HCT116 (cell line): ENCODE measurements around the gene SLC9A7. TPM values are rescaled to one million over a fixed set of nuclear protein-coding genes. Genes with fewer than 3 reads are reported as not detected.
A peak's percentile ranks its signal among the peaks of the same experiment; 100 is the strongest.

Experiments used
- ATAC-seq: fragments of 200-7000 bp; cut with Tn5 transposase; 2 replicates; pipeline ENCODE4 v1.9.1; 2020; ENCODE audit warnings: mild to moderate bottlenecking, moderate library complexity
- Bru-seq: library from RNA; stranded (reverse); fragments of 400-500 nt; gene quantifications from one replicate; lab custom pipeline; 2021; lab: Mats Ljungman, UMichigan
- BruChase-seq, 2 experiments: library from RNA; stranded (reverse); fragments of 400-500 nt; gene quantifications; one replicate each; lab custom pipeline; 2021; lab: Mats Ljungman, UMichigan
- BruUV-seq: library from RNA; stranded (reverse); fragments of 400-500 nt; replicated peaks from 2 replicates; lab custom pipeline; 2021; lab: Mats Ljungman, UMichigan
- CTCF ChIA-PET: fragments of 300-600 bp; sonication (Branson Sonifier 250); formaldehyde crosslinking; loops from one replicate; lab custom pipeline; 2021; ENCODE audit warnings: antibody characterized with exemption; lab: Charles Lee
- POLR2A ChIA-PET: fragments of 300-600, 350-600 bp; sonication (Branson Sonifier 250); formaldehyde crosslinking; loops from one replicate; lab custom pipeline; 2021; ENCODE audit warnings: antibody characterized with exemption; lab: Charles Lee
- RAD21 ChIA-PET, 2 experiments: fragments of 300-600 bp; sonication (Branson Sonifier 250); formaldehyde crosslinking; loops; one replicate each; lab custom pipeline; 2023; ENCODE audit warnings: low total read pairs in 2 of 2; ENCODE audit not compliant: uncharacterized antibody in 2 of 2, unreplicated experiment in 2 of 2, low non-redundant PET in 1 of 2; lab: Charles Lee
- DNase-seq: peaks from one replicate; pipeline ENCODE4 v3.0.0-alpha.2; 2010; ENCODE audit warnings: low read depth, low spot score
- H2AFZ ChIP-seq: fragments of 200-600 bp; shearing (Covaris generic), sonication (generic); 2 replicates; pipeline ENCODE4 v1.6.1; 2017; ENCODE audit warnings: low read depth, mixed run types, mixed read lengths, antibody characterized with exemption, low read length; ENCODE audit not compliant: poor library complexity, severe bottlenecking
- H3K27ac ChIP-seq: 2 replicates; pipeline ENCODE4 v1.5.1; 2012; ENCODE audit warnings: low read depth, low read length
- H3K27me3 ChIP-seq: fragments of 200-600 bp; sonication (generic); 2 replicates; pipeline ENCODE4 v1.6.1; 2016; ENCODE audit warnings: mixed run types, low read length, mixed read lengths; ENCODE audit not compliant: insufficient read depth
- H3K36me3 ChIP-seq, 2 experiments: fragments of 200-500 bp in 1 of 2; fragments of 200-600 bp in 1 of 2; sonication (Bioruptor generic) in 1 of 2; sonication (generic) in 1 of 2; 2 replicates each; pipeline versions ENCODE4 v1.5.1 to v1.6.1; 2014 to 2016; ENCODE audit warnings: low read length in 2 of 2, inconsistent platforms in 1 of 2, mixed read lengths in 1 of 2, mixed run types in 1 of 2; ENCODE audit not compliant: insufficient read depth in 2 of 2, control insufficient read depth in 1 of 2
- H3K4me1 ChIP-seq, 2 experiments: fragments of 200-600 bp in 1 of 2; sonication (generic) in 1 of 2; 2 replicates each; pipeline versions ENCODE4 v1.5.1 to v1.6.1; 2012 to 2017; ENCODE audit warnings: low read length in 2 of 2, inconsistent platforms in 1 of 2, mild to moderate bottlenecking in 1 of 2, mixed read lengths in 1 of 2, mixed run types in 1 of 2, moderate library complexity in 1 of 2; ENCODE audit not compliant: insufficient read depth in 2 of 2, control insufficient read depth in 1 of 2
- H3K4me2 ChIP-seq: fragments of 200-600 bp; sonication (generic); 2 replicates; pipeline ENCODE4 v1.6.1; 2017; ENCODE audit warnings: mixed run types, low read length, mixed read lengths
- H3K4me3 ChIP-seq, 2 experiments: fragments of 200-600 bp in 1 of 2; sonication (generic) in 1 of 2; replicated peaks in 1 of 2; 2 replicates each; pipeline ENCODE4 v1.5.1; 2011 to 2016; ENCODE audit warnings: low read length in 2 of 2, control low read depth in 1 of 2, low read depth in 1 of 2, mild to moderate bottlenecking in 1 of 2, mixed read lengths in 1 of 2, mixed run types in 1 of 2
- H3K79me2 ChIP-seq: fragments of 200-600 bp; sonication (generic); 2 replicates; pipeline ENCODE4 v1.6.1; 2017; ENCODE audit warnings: mild to moderate bottlenecking, mixed run types, low read length, moderate library complexity, mixed read lengths; ENCODE audit not compliant: insufficient read depth
- H3K9ac ChIP-seq: fragments of 200-600 bp; sonication (generic); 2 replicates; pipeline ENCODE4 v1.6.1; 2016; ENCODE audit warnings: low read length, mixed read lengths
- H3K9me2 ChIP-seq: fragments of 200-600 bp; sonication (generic), shearing (Covaris generic); 2 replicates; pipeline ENCODE4 v1.6.1; 2017; ENCODE audit warnings: mixed run types, mild to moderate bottlenecking, moderate library complexity; ENCODE audit not compliant: insufficient read depth
- H3K9me3 ChIP-seq, 2 experiments: fragments of 200-500 bp in 1 of 2; fragments of 200-600 bp in 1 of 2; sonication (Bioruptor generic) in 1 of 2; sonication (generic) in 1 of 2; 2 replicates each; pipeline ENCODE4 v1.6.1; 2014 to 2017; ENCODE audit warnings: low read length in 2 of 2, mixed read lengths in 2 of 2, inconsistent platforms in 1 of 2, low read depth in 1 of 2, mild to moderate bottlenecking in 1 of 2, mixed run types in 1 of 2, moderate library complexity in 1 of 2; ENCODE audit not compliant: control insufficient read depth in 1 of 2, insufficient read depth in 1 of 2
- H4K20me1 ChIP-seq: fragments of 200-600 bp; sonication (generic), shearing (Covaris generic); 2 replicates; pipeline ENCODE4 v1.6.1; 2017; ENCODE audit warnings: mixed run types, mild to moderate bottlenecking, moderate library complexity; ENCODE audit not compliant: insufficient read depth
- CBX3 ChIP-seq: IDR thresholded peaks from 2 replicates; pipeline ENCODE4 v1.6.1; 2012; ENCODE audit warnings: low read depth
- CTCF ChIP-seq, 3 experiments: fragments of 200-600 bp in 1 of 3; sonication (generic) in 1 of 3; IDR thresholded peaks in 2 of 3; conservative IDR thresholded peaks in 1 of 3; 2 replicates each; pipeline ENCODE4 v1.5.1; 2012 to 2017; ENCODE audit warnings: low read depth in 2 of 3, low read length in 2 of 3, antibody characterized with exemption in 1 of 3, borderline replicate concordance in 1 of 3, control low read depth in 1 of 3, mild to moderate bottlenecking in 1 of 3, mixed read lengths in 1 of 3, mixed run types in 1 of 3, moderate library complexity in 1 of 3; ENCODE audit not compliant: insufficient read depth in 1 of 3
- EGR1 ChIP-seq: IDR thresholded peaks from 2 replicates; pipeline ENCODE4 v1.6.1; 2012; ENCODE audit warnings: low read depth
- JUND ChIP-seq: IDR thresholded peaks from 2 replicates; pipeline ENCODE4 v1.6.1; 2012
- MAX ChIP-seq: IDR thresholded peaks from 2 replicates; pipeline ENCODE4 v1.6.1; 2012
- POLR2A ChIP-seq: IDR thresholded peaks from 2 replicates; pipeline ENCODE4 v1.7.0; 2011; ENCODE audit warnings: borderline replicate concordance; ENCODE audit not compliant: insufficient read depth, insufficient read length; ENCODE audit errors: extremely low read depth
- POLR2AphosphoS5 ChIP-seq: IDR thresholded peaks from 2 replicates; pipeline ENCODE4 v1.6.1; 2011; ENCODE audit warnings: mild to moderate bottlenecking, low read depth, low read length, moderate library complexity
- RAD21 ChIP-seq: IDR thresholded peaks from 2 replicates; pipeline ENCODE4 v1.6.1; 2012; ENCODE audit warnings: low read depth, mild to moderate bottlenecking
- TCF7L2 ChIP-seq: IDR thresholded peaks from 2 replicates; pipeline ENCODE4 v1.7.0; 2011; ENCODE audit warnings: borderline replicate concordance, inconsistent platforms; ENCODE audit not compliant: insufficient read depth, insufficient read length; ENCODE audit errors: extremely low read depth
- intact Hi-C: fragments of 100-400 bp; cut with micrococcal nuclease; formaldehyde crosslinking; loops from 2 replicates; pipeline ENCODE4 v1.10.0; 2022
- long read RNA-seq: library from polyadenylated mRNA; unstranded; transcript quantifications from one replicate; pipeline ENCODE4 v2.0.0, GENCODE V29; 2021; ENCODE audit not compliant: unreplicated experiment
- polyA plus RNA-seq: library from polyadenylated mRNA; unstranded; fragments of >200 nt; gene quantifications from 2 replicates; pipeline ENCODE4 v1.2.1, GENCODE V29; 2012; ENCODE audit warnings: missing spikeins
- total RNA-seq: library from RNA; stranded (reverse); gene quantifications from one replicate; pipeline ENCODE4 v1.2.1, GENCODE V29; 2021; ENCODE audit not compliant: unreplicated experiment

The SLC9A7 gene
- 18.6 TPM for total RNA-seq
- polyA plus RNA-seq: 12.9 and 14.4 TPM in 2 replicates
- Bru-seq, nascent RNA: percentile 64 among the genes with signal in this experiment
- percentile 70 among the genes with signal in this experiment for BruChase-seq, experiment 1, labeled RNA remaining after a 6-hour chase
- percentile 62 among the genes with signal in this experiment for BruChase-seq, experiment 2, labeled RNA remaining after a 2-hour chase
- long read RNA-seq, full-length matches to known transcripts: 8 of 16 reads
- long read RNA-seq, partial matches to known transcripts: 0 of 16 reads
- long read RNA-seq, other reads (novel, unspliced or antisense): 8 of 16 reads

GRCh38 chrX:46758956-46759644 is at the start of gene SLC9A7:
Gene SLC9A7, minus strand, starts transcription at chrX:46759118. Its CDS starts 89 bp downstream, at chrX:46759029.
- H3K9ac ChIP-seq: peak within 1 kb of the TSS; percentile 64
- DNase-seq: peak; percentile 59
- no peaks in the 10 kb centered on the region for H4K20me1 ChIP-seq
- H3K9me3 ChIP-seq: no peaks in the 10 kb centered on the region
- H3K4me3 ChIP-seq: peak within 1 kb of the TSS; percentile 54 to 74
- no peaks in the 10 kb centered on the region for H3K36me3 ChIP-seq
- H3K27me3 ChIP-seq: no peaks in the 10 kb centered on the region
- peaks cover 18% of the 10 kb centered on the region for H3K79me2 ChIP-seq
- peak within 1 kb of the TSS; percentile 87 for H3K4me2 ChIP-seq
- H3K4me1 ChIP-seq: peaks cover 11 to 20% of the 10 kb centered on the region in 2 experiments
- RAD21 ChIA-PET: interaction anchor here (0.5 to 1.1 kb wide), 3 partner anchors 37 to 272 kb away, joined by 3 to 5 read pairs (median 3); no protein-coding TSS in a partner anchor
- no TSS peak for BruUV-seq
- TF ChIP-seq EGR1: no peak
- peak; percentile 63 to 69 (median 65) for TF ChIP-seq CTCF (IDR thresholded peaks at IDR 0.05 in 2 of 3, conservative IDR thresholded peaks at IDR 0.05 in 1 of 3; ENCODE audit: borderline replicate concordance in 1 of 3, insufficient read depth in 1 of 3, low read depth in 2 of 3, low read length in 2 of 3)
- peak; percentile 54 for TF ChIP-seq POLR2A
- no peak for TF ChIP-seq CBX3
- no peak for TF ChIP-seq JUND
- TF ChIP-seq MAX: peak; percentile 14; the same call in 1 of the 2 replicates
- TF ChIP-seq RAD21: peak; percentile 91
- peak; percentile 57 for TF ChIP-seq TCF7L2
- TF ChIP-seq POLR2AphosphoS5: peak; percentile 56
- TF ChIP-seq, all 23 proteins: peak for 6
- Histone ChIP-seq H3K9me2 (no peaks in the 10 kb centered on the region), H3K27ac (peak within 1 kb of the TSS; percentile 83), H2AFZ (peak within 1 kb of the TSS; percentile 68)
- POLR2A ChIA-PET: no interaction called here
- CTCF ChIA-PET: interaction anchor here (0.6 to 1.2 kb wide), 4 partner anchors 37 to 272 kb away, joined by 3 to 5 read pairs (median 4); no protein-coding TSS in a partner anchor
- intact Hi-C loops: loop anchor here (1.0 to 10.0 kb wide), 4 partner anchors 37 to 336 kb away; no protein-coding TSS in a partner anchor
- peak; percentile 90 for ATAC-seq
